GM12873 (cell line): ENCODE results near the gene PCBP4.

Experiments used
- CTCF ChIP-seq: IDR thresholded peaks from 2 replicates; pipeline ENCODE4 v1.5.1; 2012; ENCODE audit warnings: low read depth, mild to moderate bottlenecking, moderate library complexity, low read length, control low read depth; ENCODE audit not compliant: insufficient read depth; ENCODE audit errors: missing control alignments

Gene PCBP4

GRCh38 chr3:51962854-51963530 lies 4.3 kb downstream of the PCBP4 start:
- TF ChIP-seq CTCF = no peak

GRCh38 chr3:51961602-51962569 lies 5.4 kb downstream of the PCBP4 start:
- no peak for TF ChIP-seq CTCF

GRCh38 chr3:51961011-51961410 lies 6.2 kb downstream of the PCBP4 start:
- TF ChIP-seq CTCF = no peak

GRCh38 chr3:51960386-51960785 lies 6.9 kb downstream of the PCBP4 start:
- TF ChIP-seq CTCF = no peak

- TF ChIP-seq CTCF = no peak
Observed at GRCh38 chr3:51959651-51960050, 7.6 kb downstream of the PCBP4 start.

- no peak for TF ChIP-seq CTCF
Observed at GRCh38 chr3:51958603-51959521, 8.4 kb downstream of the PCBP4 start.
